Measurements from ENCODE around the gene NPM3. TPM values are rescaled to one million over a fixed set of nuclear protein-coding genes. Genes with fewer than 3 reads are reported as not detected.

Gene NPM3
- total RNA-seq, 4 donors from 2014 or later, result 15.6 to 31.5 (median 16.5) TPM

Other genes with a start within 250 kb of the NPM3 start
- 10 to 100 TPM; 23.2 to 27.2 (median 26.0) TPM for gene POLL, start 195.2 kb downstream of the NPM3 start, total RNA-seq
- gene DPCD, start 195.1 kb downstream of the NPM3 start, total RNA-seq, result 10 to 100 TPM; 13.8 to 24.2 (median 18.1) TPM
- 100 to 1,000 TPM; 101 to 168 (median 115) TPM for gene FBXW4, start 88.3 kb downstream of the NPM3 start, total RNA-seq
- gene FGF8, start 7.3 kb downstream of the NPM3 start, total RNA-seq, result not detected
- 100 to 1,000 TPM in 2 of 4 donors, 10 to 100 TPM in 2; 85.4 to 131 (median 101) TPM for gene OGA, start 35.0 kb upstream of the NPM3 start, total RNA-seq
- 1 to 10 TPM in 1 of 4 donors, under 1 TPM in 3; 0.32 to 1.7 (median 0.54) TPM for gene KCNIP2, start 60.4 kb upstream of the NPM3 start, total RNA-seq